ENCODE data around the gene PAX8. TPM values are rescaled to one million over a fixed set of nuclear protein-coding genes. Genes with fewer than 3 reads are reported as not detected.

PAX8 gene
- total and polyA plus RNA-seq, 2 of the 13 experiments (the other 11 are each of a cell fraction or from before 2014, with no cell fraction given): 1.5 to 8.8 TPM

DNA sequence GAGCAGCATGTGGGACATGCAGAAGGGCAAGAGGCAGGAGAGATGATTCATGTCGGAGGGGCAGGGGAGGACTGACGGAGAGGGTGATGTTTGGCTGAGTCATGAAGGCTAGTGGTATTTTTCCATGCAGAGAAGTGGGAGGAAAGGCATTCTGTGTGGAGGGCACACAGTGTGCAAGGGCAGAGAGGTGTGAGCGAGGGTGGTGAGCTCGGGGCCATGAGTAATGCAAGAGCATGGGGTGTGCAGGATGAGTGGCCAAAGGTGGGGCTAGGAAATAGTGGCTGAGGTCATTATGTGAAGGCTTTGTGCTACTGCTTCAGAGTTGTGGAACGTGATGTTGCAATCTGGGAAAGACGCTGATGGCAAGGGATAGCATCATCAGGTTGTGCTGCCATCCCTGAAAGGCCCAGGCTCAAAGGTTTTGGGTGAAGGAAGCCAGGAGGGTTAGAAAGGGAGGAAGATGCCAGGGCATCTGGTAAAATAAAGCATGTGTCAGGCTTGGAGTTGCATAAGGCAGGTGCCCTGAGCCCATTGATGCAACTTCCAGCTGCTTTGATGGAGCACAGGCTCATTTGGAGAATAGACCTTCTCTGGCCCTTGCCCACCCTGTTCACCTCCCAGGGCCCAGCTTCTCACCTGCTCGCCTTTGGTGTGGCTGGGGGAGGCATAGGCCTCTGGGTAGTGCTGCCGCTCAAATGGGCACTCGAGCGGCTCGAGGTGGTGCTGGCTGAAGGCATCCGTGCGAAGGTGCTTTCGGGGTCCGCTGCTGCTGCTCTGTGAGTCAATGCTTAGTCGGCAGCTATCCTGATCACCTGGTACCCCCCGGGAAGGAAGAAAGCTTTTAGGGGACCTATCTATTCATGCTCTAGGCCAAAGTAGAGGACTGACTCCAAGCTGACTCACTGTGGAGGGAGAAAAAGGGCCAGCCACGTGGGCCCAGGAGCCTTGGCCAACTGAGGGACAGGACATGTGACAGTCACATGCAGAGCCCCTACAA, 37.5 kb downstream of the PAX8 start (continued):
- TF ChIP-seq ZFP36L1 (CRISPR knock-in tag; IDR thresholded peaks at IDR 0.05): peak; percentile 53; the same call in 1 of the 2 replicates
- TF ChIP-seq, protein P1, sequence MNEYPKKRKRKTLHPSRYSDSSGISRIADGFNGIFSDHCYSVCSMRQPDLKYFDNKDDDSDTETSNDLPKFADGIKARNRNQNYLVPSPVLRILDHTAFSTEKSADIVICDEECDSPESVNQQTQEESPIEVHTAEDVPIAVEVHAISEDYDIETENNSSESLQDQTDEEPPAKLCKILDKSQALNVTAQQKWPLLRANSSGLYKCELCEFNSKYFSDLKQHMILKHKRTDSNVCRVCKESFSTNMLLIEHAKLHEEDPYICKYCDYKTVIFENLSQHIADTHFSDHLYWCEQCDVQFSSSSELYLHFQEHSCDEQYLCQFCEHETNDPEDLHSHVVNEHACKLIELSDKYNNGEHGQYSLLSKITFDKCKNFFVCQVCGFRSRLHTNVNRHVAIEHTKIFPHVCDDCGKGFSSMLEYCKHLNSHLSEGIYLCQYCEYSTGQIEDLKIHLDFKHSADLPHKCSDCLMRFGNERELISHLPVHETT (CRISPR knock-in tag; conservative IDR thresholded peaks at IDR 0.05): 0 out of 2 replicates have a peak, but pooled peaks have one; percentile 27
- TF ChIP-seq FOXK1 (CRISPR knock-in tag; IDR thresholded peaks at IDR 0.05; ENCODE audit: borderline replicate concordance, low read depth): 0 out of 2 replicates have a peak, but pooled peaks have one; percentile 26
- peak; percentile 21; the same call in 1 of the 2 replicates for TF ChIP-seq ZNF670 (CRISPR knock-in tag; IDR thresholded peaks at IDR 0.05; ENCODE audit: borderline replicate concordance)
- peak; percentile 88 for TF ChIP-seq TBX3 (IDR thresholded peaks at IDR 0.05; ENCODE audit: borderline replicate concordance)
- peak; percentile 35; the same call in 1 of the 2 replicates for TF ChIP-seq HDAC1 (CRISPR knock-in tag; IDR thresholded peaks at IDR 0.05)
- TF ChIP-seq, protein P2, sequence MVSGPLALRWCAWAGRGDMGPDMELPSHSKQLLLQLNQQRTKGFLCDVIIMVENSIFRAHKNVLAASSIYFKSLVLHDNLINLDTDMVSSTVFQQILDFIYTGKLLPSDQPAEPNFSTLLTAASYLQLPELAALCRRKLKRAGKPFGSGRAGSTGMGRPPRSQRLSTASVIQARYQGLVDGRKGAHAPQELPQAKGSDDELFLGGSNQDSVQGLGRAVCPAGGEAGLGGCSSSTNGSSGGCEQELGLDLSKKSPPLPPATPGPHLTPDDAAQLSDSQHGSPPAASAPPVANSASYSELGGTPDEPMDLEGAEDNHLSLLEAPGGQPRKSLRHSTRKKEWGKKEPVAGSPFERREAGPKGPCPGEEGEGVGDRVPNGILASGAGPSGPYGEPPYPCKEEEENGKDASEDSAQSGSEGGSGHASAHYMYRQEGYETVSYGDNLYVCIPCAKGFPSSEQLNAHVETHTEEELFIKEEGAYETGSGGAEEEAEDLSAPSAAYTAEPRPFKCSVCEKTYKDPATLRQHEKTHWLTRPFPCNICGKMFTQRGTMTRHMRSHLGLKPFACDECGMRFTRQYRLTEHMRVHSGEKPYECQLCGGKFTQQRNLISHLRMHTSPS (CRISPR knock-in tag; IDR thresholded peaks at IDR 0.05; ENCODE audit: low read depth): peak; percentile 90
- no peak for TF ChIP-seq SIX1 (CRISPR knock-in tag; IDR thresholded peaks at IDR 0.05; ENCODE audit: borderline replicate concordance)
- peak; percentile 78 for TF ChIP-seq ZNF331 (CRISPR knock-in tag; IDR thresholded peaks at IDR 0.05)
- TF ChIP-seq IRF2 (CRISPR knock-in tag; IDR thresholded peaks at IDR 0.05): peak; percentile 57; the same call in 1 of the 2 replicates
- peak; percentile 56; the same call in 1 of the 2 replicates for TF ChIP-seq RCOR2 (CRISPR knock-in tag; IDR thresholded peaks at IDR 0.05)
- TF ChIP-seq, protein P3, sequence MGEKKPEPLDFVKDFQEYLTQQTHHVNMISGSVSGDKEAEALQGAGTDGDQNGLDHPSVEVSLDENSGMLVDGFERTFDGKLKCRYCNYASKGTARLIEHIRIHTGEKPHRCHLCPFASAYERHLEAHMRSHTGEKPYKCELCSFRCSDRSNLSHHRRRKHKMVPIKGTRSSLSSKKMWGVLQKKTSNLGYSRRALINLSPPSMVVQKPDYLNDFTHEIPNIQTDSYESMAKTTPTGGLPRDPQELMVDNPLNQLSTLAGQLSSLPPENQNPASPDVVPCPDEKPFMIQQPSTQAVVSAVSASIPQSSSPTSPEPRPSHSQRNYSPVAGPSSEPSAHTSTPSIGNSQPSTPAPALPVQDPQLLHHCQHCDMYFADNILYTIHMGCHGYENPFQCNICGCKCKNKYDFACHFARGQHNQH (CRISPR knock-in tag; IDR thresholded peaks at IDR 0.05): peak; percentile 80; the same call in 1 of the 2 replicates
- peak; percentile 76 for TF ChIP-seq SAP130 (CRISPR knock-in tag; IDR thresholded peaks at IDR 0.05; ENCODE audit: low read depth)
- TF ChIP-seq RXRA (CRISPR knock-in tag; IDR thresholded peaks at IDR 0.05): peak; percentile 72; the same call in 1 of the 2 replicates
- TF ChIP-seq GATAD1 (CRISPR knock-in tag; IDR thresholded peaks at IDR 0.05): peak; percentile 37
- no peak for TF ChIP-seq SOX6 (IDR thresholded peaks at IDR 0.05)
- peak; percentile 61 for TF ChIP-seq SOX6 (CRISPR knock-in tag; IDR thresholded peaks at IDR 0.05)
- no peak for TF ChIP-seq CHD2 (IDR thresholded peaks at IDR 0.05; ENCODE audit: low read depth, low read length)
- TF ChIP-seq CEBPG (CRISPR knock-in tag; IDR thresholded peaks at IDR 0.05): peak; percentile 89
- peak; percentile 66 for TF ChIP-seq MED1 (CRISPR knock-in tag; IDR thresholded peaks at IDR 0.05)
- 0 out of 2 replicates have a peak, but pooled peaks have one; percentile 14 for TF ChIP-seq ZNF788 (CRISPR knock-in tag; IDR thresholded peaks at IDR 0.05; ENCODE audit: borderline replicate concordance)
- 0 out of 2 replicates have a peak, but pooled peaks have one; percentile 30 for TF ChIP-seq ZNF563 (CRISPR knock-in tag; IDR thresholded peaks at IDR 0.05)
- no peak for TF ChIP-seq AGO1 (IDR thresholded peaks at IDR 0.05; ENCODE audit: low read depth, low read length, poor library complexity, severe bottlenecking)
- TF ChIP-seq JUND (CRISPR knock-in tag; IDR thresholded peaks at IDR 0.05): peak; percentile 61; the same call in 1 of the 2 replicates
- TF ChIP-seq GFI1 (CRISPR knock-in tag; IDR thresholded peaks at IDR 0.05; ENCODE audit: borderline replicate concordance): no peak
